Stimulated activated CD8-positive, alpha-beta memory T cell treated with anti-CD3 and anti-CD28 coated beads, Interleukin-4, amount 100 ng/mL, for 1 hour (primary cell): ENCODE measurements around the gene MAEA.

Experiments used
- DNase-seq, 2 donors: peaks; one replicate each; pipeline ENCODE4 v3.0.0-alpha.2; 2020; ENCODE audit warnings: low read depth in 2 of 2, low spot score in 1 of 2

MAEA gene

GRCh38 chr4:1350169-1350520 lies 60.5 kb downstream of the MAEA start:
- no peak for DNase-seq

- DNase-seq = peak; percentile 80 to 90
These were observed 62.3 kb downstream of the MAEA start for GRCh38 chr4:1351854-1352566.

- DNase-seq = no peak
These were observed 62.8 kb downstream of the MAEA start for GRCh38 chr4:1352567-1352900.

GRCh38 chr4:1353186-1354055 lies 63.7 kb downstream of the MAEA start:
- DNase-seq = no peak

GRCh38 chr4:1354136-1354982 lies 64.7 kb downstream of the MAEA start:
- no peak for DNase-seq

GRCh38 chr4:1354983-1355275 lies 65.2 kb downstream of the MAEA start:
- no peak for DNase-seq

DNA sequence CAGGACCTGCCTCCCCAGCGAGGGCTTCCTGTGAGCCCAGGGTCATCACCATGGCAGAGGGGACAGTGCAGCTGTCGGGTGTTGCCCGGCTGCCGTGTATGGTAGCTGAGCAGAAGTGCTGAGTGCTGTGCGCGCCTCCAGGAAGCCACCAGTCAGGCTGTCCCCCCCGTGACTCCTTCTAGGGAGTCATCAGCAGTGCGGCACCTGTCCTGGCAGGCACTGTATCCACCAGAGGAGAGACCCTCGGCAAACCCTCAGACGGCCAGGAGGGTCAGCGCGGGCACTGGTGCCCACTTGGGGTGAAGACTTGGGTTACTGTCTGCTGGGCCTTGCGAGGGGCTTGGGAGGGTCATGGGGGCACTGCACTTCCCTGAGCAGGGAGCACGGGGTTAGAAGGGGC lies 65.7 kb downstream of the MAEA start:
- DNase-seq = no peak

DNA sequence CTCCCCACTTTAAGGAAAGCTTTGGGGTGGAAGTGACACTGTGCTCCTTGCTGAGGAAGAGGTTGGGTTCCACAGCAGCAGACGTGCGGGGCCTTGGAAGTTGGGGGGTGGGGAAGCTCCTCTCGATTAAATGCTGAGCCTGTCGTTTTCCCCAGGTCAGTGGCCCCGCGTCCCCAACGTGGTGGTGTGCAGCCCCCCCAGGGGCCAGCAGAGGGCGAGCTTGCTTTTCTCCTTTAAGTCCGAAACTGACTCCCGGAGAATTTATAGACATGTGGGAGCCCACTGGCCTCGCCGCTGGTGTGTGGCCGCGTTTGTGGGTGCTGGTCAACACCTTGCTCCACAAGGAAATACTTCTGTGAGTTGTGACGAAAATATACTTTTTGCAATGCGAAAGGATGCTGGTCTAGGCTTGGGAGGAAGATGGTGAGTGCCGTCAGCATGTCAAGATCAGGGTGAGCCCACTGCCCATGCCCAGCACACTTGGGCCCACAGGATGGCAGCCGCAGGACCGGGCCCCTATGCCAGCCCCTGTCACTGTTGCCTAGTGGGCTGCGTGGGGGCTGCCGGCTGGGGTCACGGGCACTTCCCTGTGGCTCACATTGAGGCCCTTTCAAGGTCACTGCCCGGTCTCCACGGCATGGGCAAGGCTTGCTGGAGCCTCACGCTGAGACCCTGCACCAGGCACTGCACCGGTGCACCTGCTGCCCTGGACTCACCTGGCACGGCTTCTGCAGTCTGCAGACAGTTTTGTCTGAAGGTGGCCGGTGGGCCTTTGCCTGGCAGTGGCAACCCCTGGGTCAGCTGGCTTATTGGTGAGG lies 66.7 kb downstream of the MAEA start:
- no peak for DNase-seq

DNA sequence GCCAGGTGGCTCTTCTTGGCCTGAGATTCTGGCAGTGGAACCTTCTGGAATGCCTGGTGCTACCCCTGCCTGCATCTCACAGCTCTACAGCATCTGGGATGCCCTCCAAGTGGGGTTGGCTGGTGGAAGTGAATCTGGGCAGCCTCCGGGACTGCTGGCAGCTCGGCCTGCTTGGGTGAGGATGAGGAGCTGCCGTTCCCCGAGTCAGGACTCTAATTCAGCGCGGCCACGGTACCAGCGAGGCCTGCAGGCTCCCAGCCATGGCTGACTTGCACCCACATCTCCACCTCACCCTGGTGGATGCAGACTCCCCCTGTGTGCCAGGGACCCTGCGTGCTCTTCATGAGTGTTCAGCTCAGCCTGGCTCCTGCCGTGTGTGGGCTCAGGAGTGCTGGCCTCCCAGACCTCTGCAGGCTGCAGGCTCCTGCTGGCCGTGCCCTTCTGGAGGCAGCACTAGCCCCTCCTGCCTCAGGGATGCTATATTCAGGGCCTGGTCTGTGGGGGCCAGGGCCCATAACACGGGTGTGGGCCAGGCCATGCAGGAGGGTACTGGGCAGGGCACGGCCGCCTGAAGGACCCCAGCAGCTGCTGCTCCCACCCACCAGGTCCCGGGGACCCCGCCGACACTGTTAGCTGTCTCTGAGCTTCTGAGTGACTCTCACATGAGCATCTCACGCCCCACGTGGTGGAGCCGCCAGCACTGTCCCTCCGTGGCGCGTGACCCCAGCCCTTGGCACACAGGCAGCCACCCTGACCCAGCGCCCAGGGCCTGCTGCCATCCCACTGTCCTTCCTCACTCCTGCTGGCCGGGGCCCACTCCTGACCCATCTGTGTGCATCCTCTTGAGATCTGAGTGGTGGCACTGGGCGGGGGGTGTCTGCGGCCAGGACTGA lies 67.9 kb downstream of the MAEA start:
- DNase-seq = no peak

- no peak for DNase-seq
These were observed 68.9 kb downstream of the MAEA start for GRCh38 chr4:1358421-1359143.

DNA sequence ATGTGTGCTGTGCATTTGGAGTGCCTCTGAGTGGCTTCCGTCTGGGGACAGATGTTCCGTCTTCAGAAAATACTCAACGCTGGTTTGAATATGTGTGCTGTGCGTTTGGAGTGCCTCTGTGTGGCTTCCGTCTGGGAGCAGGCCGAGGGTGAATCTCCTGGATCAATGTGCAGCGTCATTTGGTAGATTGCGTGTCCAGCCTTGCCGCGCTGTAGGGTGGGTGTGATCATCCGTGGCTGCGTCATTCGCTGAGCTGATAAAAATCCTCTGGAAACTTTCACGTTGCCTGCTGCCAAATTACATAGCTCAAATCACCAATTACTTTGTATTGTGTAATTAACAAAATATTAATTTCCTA lies 69.4 kb downstream of the MAEA start:
- no peak for DNase-seq

DNA sequence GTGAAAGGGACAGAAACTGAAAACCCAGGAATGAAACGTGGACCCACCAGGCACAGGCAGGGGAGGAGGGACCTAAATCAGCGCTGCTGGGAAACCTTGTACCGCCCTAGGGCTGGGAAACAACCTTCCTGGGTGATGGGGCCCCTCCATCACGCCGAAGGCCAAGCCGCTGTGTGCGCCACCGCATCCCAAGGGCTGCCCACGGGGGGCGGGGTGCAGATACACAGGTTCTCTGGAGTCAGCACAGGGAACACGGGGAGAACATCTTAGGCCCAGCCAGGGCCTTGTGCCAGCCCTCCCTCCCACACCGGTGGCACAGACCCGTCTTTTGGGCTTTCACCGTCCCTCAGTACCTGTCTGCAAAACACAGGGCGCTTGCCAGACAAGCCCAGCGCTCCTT lies 70.3 kb downstream of the MAEA start:
- no peak for DNase-seq

GRCh38 chr4:1360423-1361283 lies 71.0 kb downstream of the MAEA start:
- DNase-seq = no peak

DNA sequence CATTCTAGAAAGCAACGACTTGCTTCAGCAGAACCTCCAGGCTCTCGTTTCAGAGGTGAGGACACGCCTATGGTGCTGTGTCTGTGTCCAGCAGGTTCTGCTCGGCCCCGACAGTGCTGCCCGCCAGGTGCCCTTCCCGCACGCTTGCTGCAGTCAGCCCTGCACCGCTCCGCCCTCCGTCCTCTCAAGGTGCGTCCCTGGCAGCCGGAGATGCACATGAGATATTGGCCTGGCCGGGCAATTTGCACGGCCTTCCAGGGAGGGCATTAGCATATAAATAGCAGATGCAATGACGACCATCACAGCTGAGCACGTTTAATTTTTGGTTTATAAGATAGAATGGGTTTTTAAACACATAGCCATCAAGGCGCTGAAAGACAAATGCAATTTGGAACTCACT lies 71.7 kb downstream of the MAEA start:
- DNase-seq = no peak

DNA sequence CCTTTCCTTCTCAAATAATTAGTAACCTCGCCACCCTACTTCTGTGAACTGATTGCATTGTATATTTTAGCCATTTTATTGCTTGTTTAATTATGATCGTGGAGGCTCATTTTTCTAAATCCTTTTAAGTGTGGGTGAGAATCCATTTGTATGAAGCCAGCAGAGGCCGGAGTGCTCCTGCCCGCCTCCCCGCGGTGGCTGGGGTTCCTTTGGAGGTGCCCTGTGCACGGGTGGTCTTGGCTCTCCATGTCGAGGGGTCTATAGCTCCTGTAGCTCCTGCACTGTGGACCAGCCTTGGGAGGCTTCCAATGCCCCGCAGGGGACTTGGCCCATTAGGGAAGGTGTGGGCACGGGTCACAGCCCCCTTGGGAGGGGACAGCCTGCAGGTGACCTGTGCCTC lies 72.4 kb downstream of the MAEA start:
- no peak for DNase-seq

DNA sequence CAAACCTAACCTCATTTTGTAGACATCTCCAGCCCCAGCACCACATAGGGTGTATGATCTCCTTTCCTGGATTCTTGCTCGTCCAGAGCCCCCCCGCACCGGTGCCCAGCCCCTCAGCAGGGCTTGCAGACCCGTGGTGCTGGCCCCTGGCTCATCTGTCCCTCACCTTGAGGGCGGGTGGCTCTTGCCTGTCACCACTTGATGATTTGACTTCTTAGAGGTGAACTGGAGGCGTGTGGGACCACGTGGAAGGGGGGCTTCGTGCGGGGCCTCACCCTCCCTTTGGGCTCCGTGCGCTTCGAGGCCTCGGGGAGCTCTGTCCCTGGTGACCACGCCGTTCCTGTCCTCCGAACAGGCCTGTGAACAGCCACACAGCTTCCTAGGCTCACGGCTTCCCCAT lies 72.8 kb downstream of the MAEA start:
- no peak for DNase-seq

DNA sequence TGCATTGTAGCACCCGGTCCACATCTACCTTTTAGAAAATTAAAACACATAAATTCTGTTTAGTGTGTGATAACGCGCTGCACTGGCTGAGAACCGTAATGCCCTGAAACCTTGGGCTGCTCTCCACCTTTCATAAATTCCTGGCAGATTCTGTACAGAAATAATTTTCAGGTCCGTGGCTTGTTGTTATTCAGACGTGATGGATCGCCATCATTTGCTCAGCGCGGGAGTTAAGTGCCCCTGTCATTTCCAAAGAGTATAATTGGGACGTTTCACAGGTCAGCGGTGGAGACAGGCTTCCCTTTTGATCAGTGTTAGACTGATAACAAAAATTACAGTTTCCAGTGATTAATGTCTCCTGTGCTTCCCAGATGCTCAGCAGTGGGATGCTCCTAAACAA lies 73.8 kb downstream of the MAEA start:
- DNase-seq = no peak

DNA sequence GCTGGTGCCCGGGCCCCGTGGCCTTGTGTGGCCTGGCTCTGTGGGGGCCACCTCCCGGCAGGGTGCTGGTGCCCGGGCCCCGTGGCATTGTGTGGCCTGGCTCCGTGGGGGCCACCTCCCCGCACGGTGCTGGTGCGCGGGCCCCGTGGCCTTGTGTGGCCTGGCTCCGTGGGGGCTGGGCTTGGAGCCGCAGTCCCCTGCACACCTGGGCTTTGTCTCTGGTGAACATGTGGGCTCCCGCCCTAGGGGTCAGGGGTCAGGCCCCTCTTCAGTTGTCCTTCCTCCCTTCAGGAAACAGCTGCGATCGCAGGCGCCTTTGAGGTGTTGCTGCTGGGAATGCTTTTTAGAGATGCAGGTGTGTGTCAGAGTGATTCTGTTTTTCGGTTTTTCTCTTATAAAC lies 74.5 kb downstream of the MAEA start:
- no peak for DNase-seq

GRCh38 chr4:1364748-1365147 lies 75.1 kb downstream of the MAEA start:
- DNase-seq = no peak
